Stimulated activated CD4-positive, alpha-beta T cell treated with anti-CD3 and anti-CD28 coated beads, Interleukin-2, amount 100 ng/mL, for 4 hours (primary cell): ENCODE results near the gene WIPF1.

Source experiments
- DNase-seq: peaks from one replicate; pipeline ENCODE4 v3.0.0-alpha.2; 2020; ENCODE audit warnings: low read depth

The WIPF1 gene, protein sequence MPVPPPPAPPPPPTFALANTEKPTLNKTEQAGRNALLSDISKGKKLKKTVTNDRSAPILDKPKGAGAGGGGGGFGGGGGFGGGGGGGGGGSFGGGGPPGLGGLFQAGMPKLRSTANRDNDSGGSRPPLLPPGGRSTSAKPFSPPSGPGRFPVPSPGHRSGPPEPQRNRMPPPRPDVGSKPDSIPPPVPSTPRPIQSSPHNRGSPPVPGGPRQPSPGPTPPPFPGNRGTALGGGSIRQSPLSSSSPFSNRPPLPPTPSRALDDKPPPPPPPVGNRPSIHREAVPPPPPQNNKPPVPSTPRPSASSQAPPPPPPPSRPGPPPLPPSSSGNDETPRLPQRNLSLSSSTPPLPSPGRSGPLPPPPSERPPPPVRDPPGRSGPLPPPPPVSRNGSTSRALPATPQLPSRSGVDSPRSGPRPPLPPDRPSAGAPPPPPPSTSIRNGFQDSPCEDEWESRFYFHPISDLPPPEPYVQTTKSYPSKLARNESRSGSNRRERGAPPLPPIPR

DNA sequence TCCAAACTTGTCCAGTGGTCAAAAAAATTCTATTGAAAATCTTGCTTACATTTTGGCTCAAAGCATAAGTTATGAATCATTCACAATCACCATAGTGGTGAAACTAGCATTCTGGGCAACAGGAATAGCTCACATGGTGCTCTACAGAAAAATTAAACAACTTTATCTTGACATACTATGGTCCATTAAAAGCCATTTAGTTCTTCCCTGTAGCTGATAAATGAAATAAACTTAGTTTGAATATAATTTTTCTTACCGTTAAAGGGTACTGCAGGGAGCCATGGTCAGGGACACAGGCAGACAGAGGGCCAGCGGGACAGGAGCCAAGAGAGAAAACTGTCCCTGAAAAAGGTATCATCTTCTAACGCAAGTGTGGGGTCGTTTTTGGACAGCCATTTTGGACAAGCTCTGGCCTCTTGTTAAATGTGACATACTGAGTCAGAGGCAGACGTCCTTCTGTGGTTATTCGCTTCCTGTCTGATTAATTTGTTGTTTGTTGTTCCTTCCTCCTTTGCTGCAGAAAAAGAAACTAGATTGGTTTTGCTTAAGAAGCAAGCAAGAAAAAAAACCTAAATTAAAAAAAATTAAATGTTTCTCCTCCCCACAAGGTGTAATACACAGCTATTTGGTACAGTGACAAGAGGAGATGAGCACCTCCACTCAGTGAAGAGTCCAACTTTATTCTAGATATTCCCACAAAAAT lies at the start of gene WIPF1:
Gene WIPF1 (minus strand): TSS at position 460 of the 703 bp plus-strand sequence. CDS start 12,231 bp downstream, outside the sequence.
- peak; percentile 29 for DNase-seq

DNA sequence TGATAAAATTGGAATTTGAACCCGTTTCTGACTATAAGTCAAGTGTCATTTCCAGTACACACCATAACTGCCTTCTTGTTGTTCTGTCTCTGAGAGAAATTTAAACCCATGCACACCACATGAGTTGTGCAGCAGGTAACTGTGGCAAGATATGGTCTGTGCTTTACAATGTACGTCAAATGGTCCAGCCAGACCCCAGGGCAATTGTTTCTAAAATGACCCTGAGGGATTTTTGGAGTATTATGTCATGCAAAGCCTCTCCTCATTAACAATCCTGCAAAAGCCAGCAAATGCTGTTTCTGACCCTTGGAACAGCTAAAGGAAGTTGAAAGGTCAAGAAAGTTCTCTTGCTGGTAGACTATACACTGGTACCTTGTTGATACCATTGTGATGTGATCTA lies 47.7 kb upstream of the WIPF1 start:
- no peak for DNase-seq

DNA sequence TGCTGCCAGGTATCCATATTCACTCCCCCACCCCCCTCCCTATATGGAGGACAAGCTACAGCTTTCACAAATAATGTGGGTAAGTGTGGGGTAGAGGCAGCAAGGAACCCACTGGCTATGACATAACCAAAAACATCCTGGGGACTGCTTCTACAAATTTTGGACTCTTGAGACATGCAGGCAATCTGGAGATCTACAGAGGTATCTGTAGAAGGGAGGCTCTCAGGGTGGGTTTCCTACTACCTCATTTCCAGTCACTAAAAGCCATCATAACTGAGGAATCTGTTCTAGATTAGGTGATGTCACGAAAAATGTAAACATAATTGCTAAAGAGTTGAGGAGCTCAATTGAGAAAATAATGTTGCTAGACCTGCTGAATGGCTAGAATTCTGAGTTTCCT lies 46.8 kb upstream of the WIPF1 start:
- no peak for DNase-seq

DNA sequence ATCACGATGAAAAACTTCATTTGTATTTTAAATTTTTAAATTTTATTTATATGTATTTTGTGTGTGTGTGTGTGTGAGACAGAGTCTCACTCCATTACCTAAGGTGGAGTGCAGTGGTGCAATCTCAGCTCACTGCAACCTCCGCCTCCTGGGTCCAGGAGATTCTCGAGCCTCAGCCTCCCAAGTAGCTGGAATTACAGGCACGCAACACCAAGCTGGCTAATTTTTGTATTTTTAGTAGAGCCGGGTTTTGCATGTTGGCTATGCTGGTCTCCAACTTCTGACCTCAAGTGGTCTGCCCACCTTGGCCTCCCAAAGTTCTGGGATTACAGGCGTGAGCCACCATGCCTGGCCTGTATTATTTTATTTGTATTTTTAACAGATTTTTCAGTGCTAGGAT lies 45.8 kb upstream of the WIPF1 start:
- DNase-seq: no peak

DNA sequence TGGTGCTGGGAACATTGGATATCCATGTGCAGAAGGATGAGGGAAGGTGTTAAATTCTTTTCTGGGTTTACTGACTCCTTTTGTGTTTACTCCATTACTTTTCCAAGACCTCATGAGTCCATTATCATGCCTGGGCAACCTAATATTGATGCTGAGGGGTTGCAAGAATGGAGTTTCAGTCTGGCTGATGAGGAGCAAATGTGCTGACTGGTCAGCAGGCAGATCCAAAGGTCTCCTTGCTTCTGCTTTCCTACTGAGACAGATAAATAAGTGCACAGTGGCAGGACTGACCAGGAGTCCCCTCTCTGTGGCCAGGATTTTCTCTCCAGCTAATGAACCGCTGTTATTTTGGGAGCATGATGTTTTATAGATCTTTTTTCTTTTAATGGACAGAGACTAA lies 43.6 kb upstream of the WIPF1 start:
- no peak for DNase-seq

DNA sequence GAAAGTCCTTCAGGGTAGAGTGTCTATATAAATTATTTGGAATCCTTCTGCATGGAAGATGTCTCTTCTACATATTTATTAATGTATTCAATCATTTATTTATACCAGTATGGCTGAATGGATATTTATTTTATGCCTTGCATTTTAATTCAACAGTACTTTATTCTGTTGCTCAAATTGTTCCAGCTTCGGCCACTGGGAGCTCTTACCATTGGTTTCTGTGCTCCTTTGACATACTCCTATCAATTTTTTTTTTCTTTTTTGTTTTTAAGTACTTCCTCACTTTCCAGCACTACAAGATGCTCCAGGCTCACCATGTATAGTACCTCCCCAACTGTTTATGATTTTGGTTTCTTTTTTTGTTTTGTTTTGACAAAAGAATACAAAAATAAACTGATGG lies 39.4 kb upstream of the WIPF1 start:
- DNase-seq: no peak

DNA sequence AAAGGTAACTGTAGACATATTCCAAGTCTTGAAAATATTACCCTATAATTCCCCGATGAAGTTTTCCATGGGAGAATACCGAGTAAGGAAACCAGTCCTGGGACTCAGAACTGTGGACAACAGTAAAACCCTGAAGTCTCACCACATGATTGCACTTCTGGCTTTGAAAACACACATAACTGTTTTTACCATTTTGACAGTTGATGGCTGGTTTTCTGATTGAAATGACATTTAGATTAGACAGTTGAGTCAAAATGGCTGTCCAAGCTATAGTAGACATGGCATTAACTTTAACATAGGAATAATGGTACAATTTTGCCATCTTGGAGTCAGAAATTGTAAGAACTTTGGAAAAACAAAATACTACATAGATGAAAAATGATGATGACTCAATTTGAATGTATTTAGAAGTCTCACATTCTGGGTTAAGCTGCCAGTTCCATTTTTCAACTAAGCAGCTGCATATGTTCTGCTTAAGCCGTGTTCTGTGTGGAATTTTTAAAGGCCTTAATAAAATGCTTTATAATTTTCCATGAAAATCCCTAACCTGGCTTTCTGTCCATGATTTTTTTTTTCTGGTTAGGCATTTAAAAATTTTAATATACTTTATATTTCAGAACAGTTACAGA lies 38.3 kb upstream of the WIPF1 start:
- no peak for DNase-seq

DNA sequence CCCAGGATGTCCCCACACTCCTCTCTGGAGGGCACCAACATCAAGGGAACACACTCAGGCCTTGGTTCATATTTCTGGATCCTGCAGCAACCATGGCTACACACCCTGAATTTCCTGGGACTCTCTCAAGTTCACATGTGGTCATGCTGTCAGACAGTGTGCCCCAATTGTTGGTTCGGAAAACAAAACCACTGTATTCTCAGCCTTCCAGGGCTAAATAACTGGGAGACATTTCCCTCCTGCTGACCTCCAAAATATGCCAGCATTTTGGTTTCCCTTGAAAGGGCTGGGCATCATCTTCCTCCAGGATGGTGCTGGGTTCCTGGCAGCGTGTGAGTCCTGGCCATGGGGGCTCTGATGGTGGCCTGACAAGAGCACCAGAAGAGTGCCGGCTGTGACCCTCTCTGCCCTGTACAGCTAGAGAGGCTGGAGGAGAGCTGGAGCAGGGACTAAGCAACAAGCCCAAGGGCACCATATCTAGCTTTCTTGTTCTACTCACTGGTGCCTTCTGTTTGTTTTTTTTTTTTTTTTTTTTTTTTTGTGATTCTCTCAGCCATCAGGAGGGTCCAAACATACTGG lies 37.5 kb upstream of the WIPF1 start:
- no peak for DNase-seq

DNA sequence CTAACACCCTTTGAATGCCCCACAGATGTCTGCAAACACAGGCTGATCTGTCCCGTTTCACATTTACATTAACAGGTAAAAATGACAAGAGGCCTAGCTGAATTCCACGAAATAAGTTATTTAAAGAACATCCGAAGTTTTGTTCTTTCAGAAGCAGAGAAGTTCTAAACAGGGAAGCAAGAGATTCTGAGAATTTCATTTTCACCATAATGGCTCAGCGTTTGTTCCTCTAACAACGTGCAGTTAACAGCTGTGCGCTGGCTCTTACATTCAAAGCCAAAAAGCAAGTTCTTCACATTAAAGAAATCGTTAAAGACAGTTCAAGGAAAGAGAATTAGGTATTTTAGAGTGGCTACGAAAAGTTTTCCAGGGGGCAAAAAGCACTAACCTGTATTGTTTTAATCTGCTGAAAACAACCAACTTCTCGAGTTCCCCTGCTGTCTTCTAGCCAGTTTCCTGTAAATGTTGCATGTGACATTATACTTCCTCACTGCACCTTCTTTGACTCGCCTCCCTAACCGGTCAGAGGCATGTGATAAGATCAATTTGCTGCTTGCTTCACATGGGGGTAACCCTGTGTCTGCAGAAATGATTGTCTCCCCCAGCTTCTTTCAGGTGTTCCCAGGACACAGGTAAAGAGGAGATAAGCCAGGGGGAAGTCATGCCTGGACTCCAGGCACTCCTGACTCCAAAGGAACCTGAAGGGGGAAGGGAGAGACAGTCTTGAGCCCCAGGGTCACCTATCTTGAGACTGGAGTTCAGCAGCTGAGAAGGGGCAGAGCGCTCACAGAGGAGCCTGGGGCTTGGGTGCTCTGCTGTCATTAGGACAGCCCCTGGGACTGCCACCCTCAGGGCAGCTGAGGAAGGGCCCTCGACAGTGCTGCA lies 36.8 kb upstream of the WIPF1 start:
- peak; percentile 28 for DNase-seq

DNA sequence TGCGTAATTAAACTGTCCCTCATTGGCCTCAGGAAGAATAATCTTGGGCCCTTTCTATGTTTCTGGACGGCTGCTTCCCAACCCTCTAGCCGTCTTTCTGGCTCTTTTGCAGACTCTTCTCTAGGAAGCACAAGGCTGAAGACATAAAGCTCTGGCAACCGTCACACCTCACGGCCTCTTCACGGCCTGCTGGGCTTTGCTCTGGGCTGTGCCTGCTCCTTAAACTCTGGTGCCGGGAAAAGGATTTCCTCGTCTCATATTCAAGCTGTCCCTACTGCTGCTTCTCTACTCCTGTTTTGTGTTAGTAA lies 36.0 kb upstream of the WIPF1 start:
- no peak for DNase-seq

DNA sequence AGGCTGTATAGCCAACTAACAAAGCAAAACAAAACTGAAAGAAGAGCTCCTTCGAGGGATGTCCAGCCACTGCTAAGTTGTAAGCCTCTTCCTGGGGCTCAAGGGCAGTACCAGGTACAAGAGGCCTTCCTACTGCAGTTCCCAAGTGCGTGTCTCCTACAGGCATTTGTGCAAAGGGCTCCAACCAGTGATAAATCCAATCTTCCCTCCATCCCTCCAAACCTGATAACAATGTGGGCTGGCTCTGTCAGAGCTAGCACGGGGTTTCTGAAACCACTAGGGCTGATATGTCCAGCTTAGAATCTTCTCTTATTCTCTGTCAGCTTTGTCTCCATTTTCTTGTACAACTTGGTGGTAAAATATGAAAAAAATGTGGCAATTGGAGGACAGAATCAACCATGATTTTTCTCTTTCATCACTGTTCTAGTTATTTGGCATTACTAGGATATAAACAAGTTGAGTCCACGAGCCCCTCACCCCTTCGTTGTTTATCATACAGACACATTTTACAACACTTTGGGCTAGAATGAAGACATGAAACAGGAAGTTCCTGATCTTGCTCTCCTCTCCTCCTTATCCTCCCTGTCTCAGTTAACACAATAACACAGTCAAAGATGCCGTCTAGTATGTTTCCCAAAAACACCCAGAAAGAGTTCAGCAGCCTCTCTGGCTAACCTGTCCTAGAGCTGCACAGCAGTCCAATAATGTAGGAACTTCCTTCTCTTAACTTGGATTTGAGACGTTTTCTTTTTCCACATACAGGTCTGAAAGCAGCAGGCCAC lies 35.4 kb upstream of the WIPF1 start:
- DNase-seq: no peak

DNA sequence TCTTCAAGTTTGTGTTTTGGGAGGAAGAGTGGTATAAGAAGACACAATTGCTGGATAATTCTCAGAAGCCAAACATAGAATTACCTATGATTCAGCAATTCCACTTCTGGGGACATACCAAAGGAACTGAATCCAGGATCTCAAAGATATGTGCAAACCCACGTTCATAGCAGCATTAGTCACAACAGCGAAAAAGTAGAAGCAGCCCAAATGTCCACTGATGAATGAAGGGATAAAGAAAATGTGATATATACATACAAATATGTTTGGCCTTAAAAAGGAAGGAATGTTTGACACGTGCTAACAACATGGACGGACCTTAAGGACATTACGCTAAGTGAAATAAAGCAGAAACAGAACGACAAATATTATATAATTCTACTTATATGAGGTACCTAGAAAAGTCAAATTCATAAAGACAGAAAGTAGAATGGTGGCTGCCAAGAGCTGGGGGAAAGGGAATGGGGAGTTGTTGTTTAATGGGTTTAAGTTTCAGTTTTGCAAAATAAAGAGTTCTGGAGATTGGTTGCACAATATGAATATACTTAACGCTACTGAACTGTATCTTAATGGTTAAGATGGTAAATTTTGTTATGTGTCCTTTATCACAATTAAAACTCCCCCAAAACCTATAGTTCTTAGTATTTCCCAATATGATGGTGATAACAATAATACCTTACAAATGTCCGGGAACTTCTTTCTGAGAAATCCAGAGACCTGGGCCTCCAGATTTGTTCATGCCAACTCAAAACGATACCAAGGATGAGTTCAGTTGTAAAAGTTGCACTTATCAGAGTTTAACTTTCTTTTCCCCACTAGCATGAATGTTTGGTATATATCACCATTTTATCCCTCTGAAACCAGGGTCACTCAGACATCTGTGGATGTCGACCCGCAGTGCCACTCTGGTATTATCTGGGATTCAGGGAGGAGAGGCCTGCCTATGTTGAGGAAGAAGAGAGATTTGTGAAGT lies 33.7 kb upstream of the WIPF1 start:
- no peak for DNase-seq

DNA sequence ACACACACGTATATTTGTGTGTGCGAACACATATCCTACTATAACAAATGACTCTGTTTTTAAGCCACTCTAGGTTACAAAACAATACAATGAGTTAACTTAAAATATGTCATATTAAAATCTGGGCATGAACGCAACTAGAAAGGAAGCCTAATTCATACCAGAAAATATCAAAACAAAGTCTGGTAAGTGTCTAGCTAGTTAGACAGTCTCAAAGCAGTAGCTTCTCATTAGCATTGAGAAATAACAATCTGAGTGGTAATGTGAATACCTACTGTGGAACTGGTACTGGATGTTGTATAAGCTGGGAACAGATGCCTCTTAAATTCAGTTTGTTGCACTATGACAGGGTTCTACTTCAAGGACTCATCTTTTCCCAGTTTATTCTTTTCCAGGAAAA lies 32.5 kb upstream of the WIPF1 start:
- DNase-seq: no peak

DNA sequence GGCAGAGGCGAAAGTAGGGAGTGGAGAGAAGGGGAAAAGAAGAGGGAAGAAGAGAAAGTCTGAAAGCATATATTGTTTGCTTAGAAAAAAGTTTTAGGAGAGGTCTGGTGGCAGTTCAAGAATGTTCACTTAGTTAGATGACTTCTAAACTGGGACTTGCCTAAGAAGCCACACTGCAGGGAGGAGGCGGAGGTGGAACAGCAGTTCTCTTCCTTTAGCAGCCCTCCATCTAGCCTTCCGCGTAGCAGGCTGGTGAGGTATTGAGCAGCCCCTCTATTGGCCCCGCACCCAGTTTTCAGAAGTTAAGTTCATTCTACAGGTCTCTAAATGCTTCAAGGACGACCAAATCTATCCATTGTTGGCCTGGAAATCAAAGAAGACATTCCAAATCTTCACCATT lies 31.9 kb upstream of the WIPF1 start:
- DNase-seq: no peak

DNA sequence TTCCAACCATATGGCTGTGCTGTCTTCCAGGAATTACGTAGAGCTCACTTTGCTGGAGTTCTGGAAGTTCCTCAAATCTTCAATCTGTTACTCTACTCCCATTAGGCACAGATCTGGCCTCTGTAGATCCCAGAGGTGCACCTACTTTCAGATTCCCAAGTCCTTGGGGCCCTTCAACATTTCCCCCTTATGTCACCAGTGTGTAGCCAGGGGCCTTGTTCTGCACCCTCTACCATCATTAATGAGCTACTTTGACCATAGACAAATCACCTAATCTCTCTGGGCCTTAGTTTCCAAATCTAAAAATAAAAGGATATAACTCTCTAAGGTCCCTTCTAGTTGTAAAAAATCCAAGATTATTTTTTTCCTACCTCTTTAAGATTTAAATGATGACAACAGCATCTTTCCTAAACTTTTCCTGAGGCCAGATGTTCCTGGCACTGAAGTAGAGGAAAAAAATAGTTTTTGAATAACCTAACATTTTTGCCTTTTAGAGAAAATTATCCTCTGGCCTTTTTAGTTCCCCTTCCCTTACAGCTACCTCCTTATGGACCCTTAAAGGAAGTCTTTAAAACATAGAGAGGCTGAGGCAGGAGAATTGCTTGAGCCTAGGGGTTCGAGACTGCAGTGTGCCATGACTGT lies 31.0 kb upstream of the WIPF1 start:
- no peak for DNase-seq

DNA sequence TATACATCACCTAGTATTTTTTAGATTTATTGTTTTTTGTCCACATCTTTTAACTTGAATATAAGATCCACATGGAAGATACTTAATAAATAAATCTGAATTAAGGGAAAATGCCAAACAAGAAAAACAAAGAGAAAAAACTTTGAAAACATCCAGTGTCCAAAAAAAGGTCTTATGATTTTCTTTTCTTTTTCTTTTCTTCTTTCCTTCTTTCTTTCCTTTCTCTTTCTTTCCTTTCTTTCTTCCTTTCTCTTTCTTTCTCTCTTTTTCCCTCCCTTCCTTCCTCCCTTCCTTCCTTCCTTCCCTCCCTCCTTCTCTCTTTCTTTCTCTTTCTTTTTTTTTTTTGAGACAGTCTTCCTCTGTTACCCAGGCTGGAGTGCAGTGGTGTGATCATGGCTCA lies 29.6 kb upstream of the WIPF1 start:
- no peak for DNase-seq

DNA sequence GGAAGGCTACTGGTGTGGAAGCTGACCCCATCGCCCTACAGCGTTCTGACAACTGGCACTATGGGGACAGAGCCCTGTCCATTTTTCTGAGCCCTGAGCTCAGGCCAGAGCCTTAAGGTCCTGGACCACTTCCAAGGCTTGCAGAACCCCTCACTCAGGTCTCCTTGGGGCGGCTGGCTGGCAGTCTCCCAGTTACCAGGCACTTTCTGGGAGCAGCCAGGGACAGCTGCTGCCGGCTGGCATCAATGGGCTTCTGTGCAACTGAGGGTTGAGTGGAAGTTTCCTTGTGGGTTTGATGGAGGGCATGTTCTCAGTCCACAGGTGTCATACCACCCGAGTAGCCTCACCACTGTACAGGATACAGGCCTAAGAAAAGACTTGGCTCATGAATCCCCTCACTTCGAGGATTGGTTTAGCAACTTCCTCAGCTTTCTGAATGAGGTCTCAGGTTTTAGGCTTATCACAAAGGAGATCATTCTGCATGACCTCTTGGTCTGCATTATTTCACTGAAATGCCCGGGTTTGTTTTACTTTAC lies 27.4 kb upstream of the WIPF1 start:
- DNase-seq: no peak

DNA sequence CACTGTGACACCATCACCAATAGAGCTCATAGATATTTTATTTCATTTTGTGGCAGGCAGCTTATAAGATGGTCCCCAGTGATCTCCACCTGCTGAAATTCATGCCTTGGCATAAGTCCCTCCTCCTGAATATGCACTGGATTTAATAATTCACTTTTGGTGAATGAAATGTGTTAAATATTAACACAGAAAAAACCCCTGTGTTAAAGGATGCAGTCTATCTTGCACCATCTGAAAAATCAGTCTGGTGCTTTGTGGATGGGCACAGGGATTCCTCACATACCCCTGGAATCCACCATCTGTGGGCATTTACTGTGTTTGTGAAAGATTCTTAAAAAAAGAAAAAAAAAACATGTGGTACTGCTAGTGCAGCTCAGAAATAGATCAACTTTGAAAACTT lies 26.1 kb upstream of the WIPF1 start:
- DNase-seq: no peak

DNA sequence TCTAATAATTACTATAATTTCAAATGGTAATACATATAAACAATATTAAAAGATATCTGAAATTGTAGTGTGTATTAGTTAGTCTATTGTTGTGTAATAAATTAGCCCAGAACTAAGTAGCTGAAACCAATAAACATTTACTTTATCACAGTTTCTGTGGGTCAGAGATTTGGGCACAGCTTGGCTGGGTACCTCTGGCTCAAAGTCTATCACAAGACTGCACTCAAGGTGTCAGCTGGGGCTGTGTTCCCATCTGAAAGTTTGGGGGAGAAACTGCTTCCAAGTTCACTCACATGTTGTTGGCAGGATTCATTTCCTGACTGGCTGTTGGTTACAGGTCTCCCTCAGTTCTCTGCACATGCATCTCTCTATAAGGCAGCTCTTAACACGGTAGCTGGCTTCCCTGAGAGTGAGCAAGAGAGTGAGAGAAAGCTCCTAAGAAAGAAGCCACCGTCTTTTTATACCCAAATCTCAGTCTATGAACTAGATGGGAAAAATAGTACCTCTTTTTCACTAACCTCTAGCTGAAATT lies 25.6 kb upstream of the WIPF1 start:
- DNase-seq: no peak
